Smooth muscle cell of the pulmonary artery (primary cell): ENCODE measurements around the gene EVPL. TPM values are rescaled to one million over a fixed set of nuclear protein-coding genes. Genes with fewer than 3 reads are reported as not detected.

ENCODE experiments used
- total RNA-seq: library from RNA; depleted of rRNA; stranded (reverse); fragments of >200 nt; gene quantifications from 2 replicates; pipeline ENCODE4 v1.2.3, GENCODE V29; 2014

The EVPL gene
- under 0.01 and 0.10 TPM in 2 replicates for total RNA-seq

DNA sequence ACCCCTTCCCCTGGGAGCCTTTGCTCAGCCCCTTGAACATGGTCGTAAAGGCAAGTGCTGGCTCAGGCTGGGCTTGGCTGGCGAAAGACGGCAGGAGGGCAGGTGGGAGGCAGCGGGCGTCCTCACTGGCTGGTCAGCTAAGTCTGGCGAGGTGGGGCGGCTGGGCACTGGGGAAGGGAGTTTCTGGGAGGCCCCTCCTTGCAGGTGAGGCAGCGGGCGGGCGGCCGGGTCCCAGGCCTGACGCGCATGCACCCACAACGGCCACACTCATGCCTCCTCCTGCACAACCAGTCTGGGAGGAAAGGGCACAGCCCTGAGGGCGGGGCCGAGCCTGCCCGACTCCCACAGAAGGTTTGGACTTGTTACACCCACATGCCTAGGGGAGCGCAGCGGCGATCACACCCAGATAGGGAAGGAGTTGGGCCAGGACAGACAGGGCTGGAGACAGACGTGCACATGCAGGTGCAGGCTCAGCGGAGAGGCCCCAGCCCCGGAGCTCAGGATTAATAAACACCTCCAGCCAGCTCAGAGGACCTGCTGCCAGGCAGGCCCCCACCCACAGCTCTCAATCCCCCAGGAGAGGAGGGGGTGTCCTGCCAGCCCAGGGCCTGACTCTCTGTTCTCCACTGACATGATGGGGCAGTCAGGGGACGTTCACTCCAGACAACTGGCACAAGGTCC is at the start of gene EVPL:
EVPL (minus strand) TSS at position 148 of the 681 bp plus-strand sequence; CDS start at position 40, 108 bp downstream.

DNA sequence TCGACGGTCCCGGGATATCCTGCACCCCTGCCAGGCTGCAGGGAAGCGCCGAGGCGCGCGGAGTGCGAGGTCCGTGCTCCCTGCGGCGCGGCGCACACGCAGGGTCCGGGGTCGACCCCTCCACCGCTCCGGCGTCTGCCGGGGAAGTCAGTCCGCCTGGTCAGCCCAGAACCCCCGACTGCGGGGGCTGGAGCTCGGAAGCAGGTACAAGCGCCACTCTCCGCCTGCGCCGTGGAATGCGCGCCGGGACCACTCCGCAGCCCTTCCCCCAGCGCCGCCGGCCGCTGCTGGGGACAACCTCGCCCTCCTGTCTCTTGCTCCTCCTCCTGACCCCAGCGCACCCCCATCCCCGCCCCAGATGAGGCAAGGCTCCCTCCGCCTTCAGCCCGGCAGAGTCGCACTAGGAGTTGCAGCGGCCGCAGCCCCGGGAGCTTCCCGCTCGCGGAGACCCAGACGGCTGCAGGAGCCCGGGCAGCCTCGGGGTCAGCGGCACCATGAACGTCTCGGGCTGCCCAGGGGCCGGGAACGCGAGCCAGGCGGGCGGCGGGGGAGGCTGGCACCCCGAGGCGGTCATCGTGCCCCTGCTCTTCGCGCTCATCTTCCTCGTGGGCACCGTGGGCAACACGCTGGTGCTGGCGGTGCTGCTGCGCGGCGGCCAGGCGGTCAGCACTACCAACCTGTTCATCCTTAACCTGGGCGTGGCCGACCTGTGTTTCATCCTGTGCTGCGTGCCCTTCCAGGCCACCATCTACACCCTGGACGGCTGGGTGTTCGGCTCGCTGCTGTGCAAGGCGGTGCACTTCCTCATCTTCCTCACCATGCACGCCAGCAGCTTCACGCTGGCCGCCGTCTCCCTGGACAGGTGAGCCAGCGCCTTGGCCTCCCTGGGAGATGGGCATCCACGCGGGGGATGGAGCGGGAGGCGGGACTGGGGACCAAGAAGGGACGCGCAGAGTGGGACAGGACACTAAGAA is 47.6 kb upstream of the EVPL start, which contains the start of gene GALR2:
GALR2 (plus strand) TSS at position 392 of the 974 bp plus-strand sequence; CDS start at position 495, 103 bp downstream.

DNA sequence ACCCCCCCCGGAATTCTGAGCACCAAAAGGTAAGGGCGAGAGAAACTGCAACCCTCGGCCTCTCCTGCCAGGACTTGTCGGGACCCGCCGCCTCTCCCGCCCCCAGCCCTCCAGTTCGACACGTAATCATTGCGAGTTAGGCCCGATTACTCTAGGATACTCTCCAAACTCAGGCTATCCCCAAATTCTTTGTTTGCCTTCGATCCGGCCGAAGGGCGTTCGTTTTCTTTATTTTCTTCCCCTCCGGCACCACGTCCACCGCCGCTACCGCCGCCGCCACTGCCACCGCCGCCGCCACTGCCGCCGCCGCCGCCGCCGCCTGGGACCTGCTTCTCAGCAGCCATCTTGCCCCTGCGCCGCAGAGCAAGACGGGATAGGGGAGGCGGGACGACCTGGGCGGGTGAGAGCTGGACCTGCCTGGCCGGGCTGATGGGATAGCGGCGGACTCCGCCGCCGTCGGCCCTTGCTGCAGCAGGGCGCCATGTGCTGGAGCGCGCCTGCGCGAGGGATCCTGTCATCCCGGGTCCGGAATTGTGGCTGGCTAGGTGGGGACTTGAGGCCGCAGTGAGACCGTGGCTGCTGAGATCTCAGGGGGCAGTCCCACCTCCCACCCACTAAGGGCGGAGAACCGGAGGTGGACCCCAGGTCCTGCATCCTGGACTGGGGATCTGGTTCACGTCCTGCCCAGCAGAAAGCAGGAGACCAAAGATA is 45.2 kb upstream of the EVPL start, which contains the start of gene SRP68:
SRP68 (minus strand) TSS at position 370 of the 711 bp plus-strand sequence; CDS start at position 344, 26 bp downstream.

DNA sequence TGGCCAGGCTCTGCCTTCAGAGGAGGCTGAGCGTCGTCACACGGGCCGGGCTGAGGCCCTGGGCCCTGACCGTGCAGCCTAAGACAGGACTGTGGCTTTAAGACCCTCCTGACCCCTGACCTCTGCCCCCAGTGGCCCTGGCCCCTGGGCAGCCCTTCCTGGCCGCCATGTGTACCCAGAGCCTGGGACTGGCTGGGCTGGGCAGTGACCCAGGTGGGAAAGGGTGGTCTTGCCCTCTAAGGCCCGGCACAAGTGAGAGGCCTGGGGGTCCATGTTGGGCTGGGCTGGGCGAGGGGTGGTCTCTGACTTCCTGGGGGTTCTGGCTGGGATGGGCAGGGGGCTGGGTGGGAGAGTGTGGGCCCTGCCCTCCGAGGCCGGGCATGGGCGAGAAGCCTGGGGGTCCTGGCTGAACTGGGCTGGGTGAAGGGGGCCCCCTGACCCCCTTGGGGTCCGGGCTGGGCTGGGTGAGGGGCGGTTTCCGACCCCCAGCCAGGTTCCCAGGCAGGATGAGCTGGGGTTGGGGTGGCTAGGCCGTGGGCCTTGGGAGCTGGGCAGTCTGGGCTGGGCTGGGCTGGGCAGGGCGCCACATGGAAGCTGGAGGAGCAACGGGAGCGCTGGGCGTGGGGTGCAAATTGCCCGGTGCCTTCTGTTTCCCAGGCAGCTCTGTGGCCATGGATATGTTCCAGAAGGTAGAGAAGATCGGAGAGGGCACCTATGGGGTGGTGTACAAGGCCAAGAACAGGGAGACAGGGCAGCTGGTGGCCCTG is 26.2 kb downstream of the EVPL start, which contains the start of gene CDK3:
CDK3 (plus strand) TSS at position 101 of the 767 bp plus-strand sequence; CDS start at position 672, 571 bp downstream.

DNA sequence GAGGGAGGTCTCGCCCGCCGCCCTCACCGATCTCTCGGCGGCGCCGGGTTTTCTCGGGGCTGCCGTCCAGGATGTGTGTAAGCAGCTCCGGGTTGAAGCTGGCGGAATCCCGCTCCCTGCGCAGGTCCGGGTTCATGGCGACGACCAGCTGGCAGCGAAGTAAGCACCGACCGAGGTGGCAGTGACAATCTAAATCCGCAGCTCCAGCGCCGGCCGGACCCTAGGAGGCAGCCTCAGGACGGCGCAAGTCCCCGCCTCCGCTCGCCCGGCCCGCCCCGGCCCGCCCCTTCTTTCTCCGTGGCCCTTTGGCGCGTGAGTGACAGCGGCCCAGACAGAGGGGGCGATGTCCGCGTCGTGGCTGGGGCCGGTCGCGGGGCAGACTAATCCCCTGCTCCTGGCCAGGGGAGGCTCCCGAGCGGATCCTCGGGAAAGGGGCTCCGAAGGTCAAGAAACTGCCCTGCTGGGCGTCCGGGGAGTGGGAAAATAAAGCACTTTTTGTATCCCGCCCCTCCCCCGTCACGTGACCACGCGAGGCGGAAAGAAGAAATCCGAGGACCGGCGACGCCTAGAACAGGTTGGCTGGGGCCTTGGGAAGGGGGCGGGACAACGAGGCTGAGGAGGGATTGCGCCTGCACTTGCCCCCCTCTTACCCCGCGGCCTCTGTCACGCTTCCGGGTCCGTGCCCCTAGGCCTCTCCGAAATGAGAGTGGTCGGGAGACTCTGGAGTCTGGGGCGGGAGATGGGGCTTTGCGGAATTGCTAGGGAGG is 48.0 kb downstream of the EVPL start, which contains the start of the genes ACOX1 and TEN1:
ACOX1 (minus strand) TSS at position 229 of the 767 bp plus-strand sequence; CDS start at position 136, 93 bp downstream.
TEN1 (plus strand) TSS at position 303 of the 767 bp plus-strand sequence. CDS start 6,953 bp downstream, outside the sequence.

Other genes with a start within 250 kb of the EVPL start
- 18.5 and 19.3 TPM in 2 replicates for gene UNK, start 242.5 kb downstream of the EVPL start, total RNA-seq
- gene UNC13D, start 182.9 kb downstream of the EVPL start, total RNA-seq = 1.8 and 3.0 TPM in 2 replicates
- 45.3 and 64.9 TPM in 2 replicates for gene WBP2, start 172.0 kb downstream of the EVPL start, total RNA-seq
- 13.1 and 17.7 TPM in 2 replicates for gene TRIM47, start 148.7 kb downstream of the EVPL start, total RNA-seq
- 16.5 and 26.6 TPM in 2 replicates for gene TRIM65, start 130.4 kb downstream of the EVPL start, total RNA-seq
- gene MRPL38, start 122.4 kb downstream of the EVPL start, total RNA-seq = 23.9 and 28.4 TPM in 2 replicates
- gene FBF1, start 86.3 kb downstream of the EVPL start, total RNA-seq = 12.8 and 15.9 TPM in 2 replicates
- 55.8 and 58.2 TPM in 2 replicates for gene ACOX1, start 48.1 kb downstream of the EVPL start, total RNA-seq
- 12.5 and 13.6 TPM in 2 replicates for gene TEN1, start 48.1 kb downstream of the EVPL start, total RNA-seq
- 2.3 and 3.4 TPM in 2 replicates for gene CDK3, start 26.5 kb downstream of the EVPL start, total RNA-seq
- gene SRP68, start 45.2 kb upstream of the EVPL start, total RNA-seq = 54.3 and 58.6 TPM in 2 replicates
- gene GALR2, start 47.5 kb upstream of the EVPL start, total RNA-seq = not detected in 2 replicates
- gene ZACN, start 51.9 kb upstream of the EVPL start, total RNA-seq = 0.26 TPM in 1 of 2 replicates, not detected in the other
- 92.7 and 110 TPM in 2 replicates for gene EXOC7, start 76.5 kb upstream of the EVPL start, total RNA-seq
- gene FOXJ1, start 113.9 kb upstream of the EVPL start, total RNA-seq = not detected in 2 replicates
- gene RNF157, start 213.2 kb upstream of the EVPL start, total RNA-seq = 0.07 and 0.30 TPM in 2 replicates
- 4.2 and 4.4 TPM in 2 replicates for gene UBALD2, start 238.0 kb upstream of the EVPL start, total RNA-seq